GM21717 (cell line): Measurements from ENCODE around the gene ADAM19.

Experiments used
- ATAC-seq: cut with Tn5 transposase; IDR thresholded peaks from one replicate; pipeline ENCODE4 v1.9.1; 2021; ENCODE audit warnings: mild to moderate bottlenecking, moderate library complexity; ENCODE audit not compliant: unreplicated experiment

Gene ADAM19

GRCh38 chr5:157575381-157576020, at the start of gene ADAM19:
Gene ADAM19 (minus strand): TSS chr5:157575775. CDS start chr5:157575696, 79 bp downstream.
- ATAC-seq: no peak

- no peak for ATAC-seq
Measured at GRCh38 chr5:157624144-157624543, 48.6 kb upstream of the ADAM19 start.

GRCh38 chr5:157620776-157621175, 45.2 kb upstream of the ADAM19 start:
- no peak for ATAC-seq

GRCh38 chr5:157618191-157618765, 42.7 kb upstream of the ADAM19 start:
- ATAC-seq: no peak

- ATAC-seq: no peak
Measured at GRCh38 chr5:157616785-157617184, 41.2 kb upstream of the ADAM19 start.

- no peak for ATAC-seq
Measured at GRCh38 chr5:157613385-157614245, 38.0 kb upstream of the ADAM19 start.

GRCh38 chr5:157612581-157612980, 37.0 kb upstream of the ADAM19 start:
- no peak for ATAC-seq

- peak; percentile 74 for ATAC-seq
Measured at GRCh38 chr5:157611571-157612476, 36.2 kb upstream of the ADAM19 start.

- ATAC-seq: no peak
Measured at GRCh38 chr5:157610990-157611389, 35.4 kb upstream of the ADAM19 start.

- no peak for ATAC-seq
Measured at GRCh38 chr5:157608972-157609565, 33.5 kb upstream of the ADAM19 start.

GRCh38 chr5:157607371-157608161, 32.0 kb upstream of the ADAM19 start:
- peak; percentile 41 for ATAC-seq

GRCh38 chr5:157606046-157606445, 30.5 kb upstream of the ADAM19 start:
- no peak for ATAC-seq

GRCh38 chr5:157603333-157604190, 28.0 kb upstream of the ADAM19 start:
- ATAC-seq: no peak

- peak; percentile 66 for ATAC-seq
Measured at GRCh38 chr5:157602505-157602904, 26.9 kb upstream of the ADAM19 start.

GRCh38 chr5:157600252-157600651, 24.7 kb upstream of the ADAM19 start:
- ATAC-seq: no peak

GRCh38 chr5:157599565-157599964, 24.0 kb upstream of the ADAM19 start:
- ATAC-seq: no peak

- ATAC-seq: no peak
Measured at GRCh38 chr5:157598350-157598936, 22.9 kb upstream of the ADAM19 start.

- ATAC-seq: no peak
Measured at GRCh38 chr5:157597277-157597676, 21.7 kb upstream of the ADAM19 start.
